ENCODE results near the gene MTCH2. TPM values are rescaled to one million over a fixed set of nuclear protein-coding genes. Genes with fewer than 3 reads are reported as not detected.

MTCH2 gene
- polyA plus RNA-seq, 1 experiment, result 194 TPM

GRCh38 chr11:47656260-47656885, 14.0 kb upstream of the MTCH2 start:
- no peak for DNase-seq (ENCODE audit: low read depth, low spot score)
- Histone ChIP-seq H3K27ac (ENCODE audit: low read depth, low read length) (no peak overlapping the region), H3K9me3 (ENCODE audit: control insufficient read depth, insufficient read depth, low read length) (peaks cover 5% of the 10 kb centered on the region), H3K27me3 (ENCODE audit: control insufficient read depth, insufficient read depth, low read length) (no peaks in the 10 kb centered on the region), H3K4me3 (ENCODE audit: low read depth, low read length) (no peak overlapping the region)
- CTCF ChIA-PET, result no interaction called here
- TF ChIP-seq CTCF (IDR thresholded peaks at IDR 0.05; ENCODE audit: low read depth, low read length), result no peak
- POLR2A ChIA-PET, result no interaction called here

DNA sequence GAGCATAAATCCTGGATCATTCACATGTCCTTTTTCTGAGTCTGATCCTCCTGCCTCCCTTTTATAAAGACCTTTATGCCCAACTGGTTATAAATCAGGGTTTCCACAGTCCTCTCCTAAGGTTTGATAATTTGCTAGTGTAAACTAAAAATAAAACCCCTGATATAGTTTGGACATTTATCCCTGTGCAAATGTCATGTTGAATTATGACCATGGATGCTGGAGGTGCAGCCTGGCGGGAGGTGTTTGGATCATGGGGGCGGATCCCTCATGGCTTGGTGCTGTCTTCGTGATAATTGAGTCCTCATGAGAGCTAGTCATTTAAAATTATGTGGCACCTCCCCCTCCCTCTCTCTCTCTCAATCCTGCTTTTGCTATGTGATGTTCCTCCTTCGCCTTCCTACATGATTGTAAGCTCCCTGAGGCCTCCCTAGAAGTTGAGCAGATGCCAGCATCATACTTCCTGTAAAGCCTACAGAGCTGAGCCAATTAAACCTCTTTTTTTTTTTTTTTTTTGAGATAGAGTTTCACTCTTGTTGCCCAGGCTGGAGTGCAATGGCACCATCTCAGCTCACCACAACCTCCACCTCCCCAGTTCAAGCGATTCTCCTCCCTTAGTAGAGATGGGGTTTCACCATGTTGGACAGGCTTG, 9.6 kb upstream of the MTCH2 start:
- Histone ChIP-seq H3K27me3 (ENCODE audit: control insufficient read depth, insufficient read depth, low read length) (peaks cover 3% of the 10 kb centered on the region), H3K4me3 (ENCODE audit: low read depth, low read length) (no peak overlapping the region), H3K9me3 (ENCODE audit: control insufficient read depth, insufficient read depth, low read length) (peaks cover 5% of the 10 kb centered on the region), H3K27ac (ENCODE audit: low read depth, low read length) (no peak overlapping the region)
- ChIA-PET POLR2A (interaction anchor here (0.6 kb wide), 1 partner anchor 246 kb away, joined by 3 read pairs; no protein-coding TSS in a partner anchor), CTCF (no interaction called here)
- no peak for TF ChIP-seq CTCF (IDR thresholded peaks at IDR 0.05; ENCODE audit: low read depth, low read length)
- no peak for DNase-seq (ENCODE audit: low read depth, low spot score)

- H3K27ac ChIP-seq (ENCODE audit: low read depth, low read length), result no peak overlapping the region
- TF ChIP-seq CTCF (IDR thresholded peaks at IDR 0.05; ENCODE audit: low read depth, low read length), result no peak
- ChIA-PET POLR2A (no interaction called here), CTCF (no interaction called here)
- H3K4me3 ChIP-seq (ENCODE audit: low read depth, low read length), result no peak overlapping the region
- no peak for DNase-seq (ENCODE audit: low read depth, low spot score)
- peaks cover 5% of the 10 kb centered on the region for H3K9me3 ChIP-seq (ENCODE audit: control insufficient read depth, insufficient read depth, low read length)
- H3K27me3 ChIP-seq (ENCODE audit: control insufficient read depth, insufficient read depth, low read length), result peaks cover 3% of the 10 kb centered on the region
Measured at GRCh38 chr11:47649276-47649675, 6.9 kb upstream of the MTCH2 start.

GRCh38 chr11:47646019-47646418, 3.7 kb upstream of the MTCH2 start:
- Histone ChIP-seq H3K4me3 (ENCODE audit: low read depth, low read length) (no peak overlapping the region), H3K27me3 (ENCODE audit: control insufficient read depth, insufficient read depth, low read length) (peaks cover 1% of the 10 kb centered on the region), H3K9me3 (ENCODE audit: control insufficient read depth, insufficient read depth, low read length) (no peaks in the 10 kb centered on the region; the same call in 1 of the 2 replicates), H3K27ac (ENCODE audit: low read depth, low read length) (no peak overlapping the region)
- no peak for DNase-seq (ENCODE audit: low read depth, low spot score)
- CTCF ChIA-PET, result no interaction called here
- POLR2A ChIA-PET, result no interaction called here
- no peak for TF ChIP-seq CTCF (IDR thresholded peaks at IDR 0.05; ENCODE audit: low read depth, low read length)

DNA sequence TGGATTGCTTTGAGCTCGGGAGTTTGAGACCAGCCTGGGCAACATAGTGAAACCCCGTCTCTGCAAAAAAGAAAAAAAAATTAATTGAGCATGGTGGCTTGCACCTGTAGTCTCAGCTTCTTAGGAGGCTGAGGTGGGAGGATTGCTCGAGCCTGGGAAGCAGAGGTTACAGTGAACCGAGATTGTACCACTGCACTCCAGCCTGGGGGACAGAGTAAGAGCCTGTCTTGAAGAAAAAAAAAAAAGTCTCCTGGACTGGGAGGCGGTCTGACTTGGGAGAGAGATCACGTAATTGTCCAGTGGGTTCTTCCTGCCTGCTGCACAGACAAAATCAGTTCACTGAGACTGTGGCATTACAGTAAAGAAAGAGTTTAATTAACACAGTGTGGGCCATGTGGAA, 3.1 kb upstream of the MTCH2 start:
- DNase-seq (ENCODE audit: low read depth, low spot score), result no peak
- POLR2A ChIA-PET, result no interaction called here
- H3K27me3 ChIP-seq (ENCODE audit: control insufficient read depth, insufficient read depth, low read length), result no peaks in the 10 kb centered on the region
- TF ChIP-seq CTCF (IDR thresholded peaks at IDR 0.05; ENCODE audit: low read depth, low read length), result no peak
- no peaks in the 10 kb centered on the region; the same call in 1 of the 2 replicates for H3K9me3 ChIP-seq (ENCODE audit: control insufficient read depth, insufficient read depth, low read length)
- H3K4me3 ChIP-seq (ENCODE audit: low read depth, low read length), result no peak overlapping the region
- H3K27ac ChIP-seq (ENCODE audit: low read depth, low read length), result no peak overlapping the region
- CTCF ChIA-PET, result no interaction called here
